T1000 (cell line): Measurements from ENCODE around the gene GGACT.
"Not testable (repeated sequence)": the region's sequence is repeated elsewhere in the genome, so short reads cannot be mapped to it uniquely, and the experiment has no call there.

ENCODE experiments used
- DNase-seq: peaks from one replicate; lab custom pipeline; 2025; ENCODE audit warnings: mixed read lengths; lab: John Stamatoyannopoulos, UW

GGACT gene

DNA sequence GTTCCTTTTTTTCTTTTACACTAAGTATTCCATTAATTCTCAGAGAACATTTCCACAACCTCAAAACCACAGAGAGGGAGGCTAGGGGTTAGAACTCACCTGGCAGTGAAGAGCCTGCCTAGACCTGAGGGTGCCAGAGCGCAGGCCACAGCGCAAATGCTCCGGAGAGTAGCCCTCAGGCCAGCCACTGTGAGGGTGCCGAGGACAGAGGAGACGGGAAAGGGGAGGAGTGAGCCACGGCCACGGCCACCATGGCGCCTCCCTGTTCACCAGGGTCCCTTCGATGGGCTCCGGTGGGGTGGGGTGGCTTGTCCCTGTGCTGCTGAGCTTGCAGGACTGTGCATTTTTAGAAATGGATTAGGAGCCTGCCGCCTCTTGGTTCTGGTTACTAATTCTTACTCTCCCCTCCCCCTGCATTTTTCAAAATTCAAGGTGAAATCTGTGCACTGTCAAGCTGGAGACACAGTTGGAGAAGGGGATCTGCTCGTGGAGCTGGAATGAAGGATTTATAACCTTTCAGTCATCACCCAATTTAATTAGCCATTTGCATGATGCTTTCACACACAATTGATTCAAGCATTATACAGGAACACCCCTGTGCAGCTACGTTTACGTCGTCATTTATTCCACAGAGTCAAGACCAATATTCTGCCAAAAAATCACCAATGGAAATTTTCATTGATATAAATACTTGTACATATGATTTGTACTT lies 58.8 kb downstream of the GGACT start:
- DNase-seq, result no peak

DNA sequence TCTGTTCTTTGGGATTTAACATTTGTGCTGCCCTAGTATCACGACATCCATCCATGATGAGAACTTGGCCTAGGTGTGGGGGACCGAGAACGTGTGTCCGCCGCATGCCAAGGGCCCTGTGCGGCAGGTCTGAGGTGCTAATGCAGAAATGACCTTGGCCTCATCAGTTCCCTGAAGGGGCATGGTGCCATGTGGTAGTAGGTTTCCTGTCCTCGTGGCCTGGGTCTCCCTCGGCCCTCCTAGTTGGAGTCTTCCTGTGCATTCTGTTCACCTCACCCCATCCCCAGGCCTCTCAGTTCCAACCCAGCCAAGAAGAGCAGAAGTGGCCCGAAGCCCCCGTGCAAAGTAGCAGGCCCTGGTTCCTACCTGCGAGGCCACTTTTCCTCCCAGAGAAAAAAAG lies 59.8 kb downstream of the GGACT start:
- no peak for DNase-seq

DNA sequence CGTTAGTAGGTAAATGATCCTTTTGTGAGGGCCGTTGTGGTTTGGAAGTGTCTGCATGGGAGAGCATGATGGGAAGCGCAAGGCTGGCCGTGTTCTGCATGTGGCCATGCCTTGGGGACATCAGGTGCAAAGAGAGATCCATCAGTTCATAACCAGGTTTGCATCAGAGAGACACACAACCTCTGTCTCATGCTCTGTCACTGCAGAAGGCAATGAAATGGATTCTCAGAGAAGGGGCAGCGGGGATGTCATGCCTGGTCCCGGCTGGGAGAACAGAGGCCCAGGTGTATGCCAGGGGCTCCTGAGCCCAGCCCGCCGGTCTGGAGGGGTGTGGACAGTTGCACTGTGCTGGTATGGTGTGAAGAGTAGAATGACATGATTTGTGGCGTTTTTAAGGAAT lies 60.2 kb downstream of the GGACT start:
- no peak for DNase-seq

DNA sequence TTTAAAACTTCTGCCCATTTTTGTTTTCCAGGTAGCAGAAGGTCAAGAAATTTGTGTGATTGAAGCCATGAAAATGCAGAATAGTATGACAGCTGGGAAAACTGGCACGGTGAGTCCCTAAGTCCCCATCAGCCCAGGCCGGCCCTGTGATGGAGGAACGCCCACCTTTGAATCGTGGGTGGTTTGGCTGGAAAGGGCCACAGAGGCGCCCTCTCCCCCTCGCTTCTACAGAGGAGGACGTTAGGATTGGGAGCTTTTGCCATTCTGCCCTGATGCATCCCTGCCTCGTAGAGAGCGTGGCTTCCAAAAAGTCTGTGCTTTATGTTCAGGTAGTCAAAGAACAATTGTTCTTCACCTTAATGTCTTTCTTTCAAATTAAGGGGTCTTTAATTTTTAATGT lies 60.9 kb downstream of the GGACT start:
- DNase-seq, result no peak

DNA sequence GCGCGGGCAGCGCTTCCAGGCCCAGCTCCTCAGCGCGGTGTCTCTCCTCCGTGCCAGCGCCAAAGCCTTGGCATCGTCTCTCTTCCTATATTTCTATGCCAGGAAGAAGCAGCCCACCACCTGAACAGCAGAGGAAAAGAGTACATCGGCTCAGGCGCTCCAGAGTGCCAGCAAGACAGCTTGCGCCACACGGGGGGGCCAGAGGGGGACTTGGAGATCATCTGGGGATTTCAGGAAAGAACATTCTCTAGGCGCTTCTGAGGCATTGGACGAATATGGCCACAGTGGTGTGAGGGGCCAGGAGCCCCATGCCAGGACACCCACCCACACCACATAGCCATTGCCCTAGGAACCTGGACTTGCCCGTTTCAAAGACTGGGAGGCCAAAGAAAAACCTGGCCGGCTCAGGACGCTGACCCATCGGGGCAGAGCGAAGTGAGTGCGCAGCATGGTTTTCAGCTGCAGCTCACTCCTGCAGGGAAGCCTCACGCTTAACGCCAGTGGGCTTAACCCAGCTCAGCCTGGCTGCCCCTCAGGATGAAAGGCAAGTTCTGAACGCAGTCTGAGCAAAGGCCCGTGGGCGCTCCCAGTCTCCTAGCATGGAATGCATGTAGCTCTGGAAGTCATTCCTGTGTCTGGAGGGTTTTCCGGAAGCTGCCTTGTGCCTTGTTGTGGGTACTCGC lies 62.1 kb downstream of the GGACT start:
- no peak for DNase-seq

DNA sequence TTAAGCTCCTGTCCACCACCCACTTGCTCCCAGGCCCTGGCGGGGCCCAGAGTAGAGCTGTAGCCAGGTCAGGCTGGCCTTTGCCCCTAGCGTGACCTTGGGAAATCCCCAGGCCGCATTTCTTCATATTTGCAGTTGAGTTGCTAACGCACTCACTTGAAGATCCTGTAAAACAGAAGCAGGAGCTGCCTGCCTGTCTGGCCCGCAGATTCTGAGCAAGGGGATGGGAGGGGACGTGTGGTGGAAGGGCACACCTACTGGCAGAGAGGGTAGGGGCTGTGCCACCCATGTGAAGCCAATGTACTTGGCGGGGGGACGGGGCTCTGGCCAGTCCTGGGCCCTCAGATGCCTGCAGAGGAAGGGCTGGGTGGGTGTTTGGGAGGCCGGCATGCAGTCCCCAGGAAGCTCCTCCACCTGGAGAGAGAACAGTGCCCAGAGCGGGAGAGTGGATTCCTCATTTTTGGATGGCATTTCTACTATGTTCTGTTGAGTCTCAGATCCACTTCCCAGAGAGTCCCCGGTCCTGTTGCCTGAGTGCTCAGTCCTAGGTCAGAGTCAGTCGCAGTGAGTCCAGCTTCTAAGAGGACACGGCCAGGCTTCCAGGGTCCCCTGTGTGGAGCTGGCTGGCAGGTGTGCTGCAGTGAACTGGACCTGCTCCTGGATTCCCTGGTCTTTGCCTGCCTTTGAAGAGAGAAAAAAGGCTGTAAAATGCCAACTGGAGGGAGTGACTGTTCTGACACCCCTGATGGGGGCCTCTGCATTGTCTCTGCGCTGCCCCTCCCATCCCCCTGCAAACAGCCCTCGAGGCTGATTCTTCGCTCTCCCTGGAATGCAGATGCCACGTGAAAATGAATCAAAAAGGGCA lies 62.9 kb downstream of the GGACT start:
- no peak for DNase-seq

DNA sequence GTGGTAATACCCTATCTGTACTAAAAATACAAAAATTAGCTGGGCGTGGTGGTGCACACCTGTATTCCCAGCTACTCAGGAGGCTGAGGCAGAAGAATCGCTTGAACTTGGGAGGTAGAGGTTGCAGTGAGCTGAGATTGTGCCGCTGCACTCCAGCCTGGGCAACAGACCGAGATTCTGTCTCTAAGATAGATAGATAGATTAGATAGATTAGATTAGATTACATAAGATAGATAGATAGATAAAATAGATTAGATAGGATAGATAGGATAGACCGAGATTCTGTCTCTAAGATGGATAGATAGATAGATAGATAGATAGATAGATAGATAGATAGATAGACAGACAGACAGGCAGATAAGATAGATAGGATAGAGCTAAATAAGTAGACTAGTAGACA lies 63.9 kb downstream of the GGACT start:
- DNase-seq, result not testable (repeated sequence)

DNA sequence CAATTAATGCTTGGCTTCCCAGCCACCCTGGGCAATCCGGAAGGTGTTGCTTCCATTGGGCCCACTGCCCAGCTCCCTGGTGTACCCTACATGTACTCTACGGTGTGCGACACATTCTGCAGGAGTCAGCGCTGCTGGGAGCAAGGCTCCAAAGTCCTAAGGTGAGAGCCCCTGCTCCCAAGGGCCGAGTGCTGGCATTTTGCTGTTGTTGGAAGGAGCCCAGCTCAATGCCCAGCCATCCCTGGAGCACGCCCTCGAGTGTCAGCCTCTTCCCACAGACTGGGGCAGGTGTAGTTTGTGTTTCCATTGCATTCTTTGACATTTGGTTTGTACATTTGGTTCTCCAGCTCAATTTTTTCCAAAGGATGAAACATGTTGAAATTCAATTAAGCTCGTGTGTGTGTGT lies 64.6 kb downstream of the GGACT start:
- no peak for DNase-seq

DNA sequence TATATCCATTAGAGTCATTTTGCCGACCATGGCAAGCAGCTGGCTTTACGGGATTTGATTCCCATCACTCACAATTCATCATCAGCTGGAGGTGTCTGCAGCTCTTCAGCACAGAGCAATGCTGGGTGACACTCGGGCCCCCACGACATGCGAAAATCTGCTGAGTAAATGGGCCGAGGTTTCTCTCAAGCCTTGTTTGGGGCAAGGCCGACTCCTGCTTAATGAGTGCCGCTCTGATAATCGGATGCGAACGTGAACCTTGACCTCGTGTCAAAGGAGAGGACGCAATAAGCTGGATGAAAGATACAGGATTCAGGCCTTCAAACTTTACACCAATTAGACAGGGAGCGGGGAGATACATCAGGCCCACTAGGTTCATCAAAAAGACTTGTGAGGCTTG lies 65.2 kb downstream of the GGACT start:
- no peak for DNase-seq

DNA sequence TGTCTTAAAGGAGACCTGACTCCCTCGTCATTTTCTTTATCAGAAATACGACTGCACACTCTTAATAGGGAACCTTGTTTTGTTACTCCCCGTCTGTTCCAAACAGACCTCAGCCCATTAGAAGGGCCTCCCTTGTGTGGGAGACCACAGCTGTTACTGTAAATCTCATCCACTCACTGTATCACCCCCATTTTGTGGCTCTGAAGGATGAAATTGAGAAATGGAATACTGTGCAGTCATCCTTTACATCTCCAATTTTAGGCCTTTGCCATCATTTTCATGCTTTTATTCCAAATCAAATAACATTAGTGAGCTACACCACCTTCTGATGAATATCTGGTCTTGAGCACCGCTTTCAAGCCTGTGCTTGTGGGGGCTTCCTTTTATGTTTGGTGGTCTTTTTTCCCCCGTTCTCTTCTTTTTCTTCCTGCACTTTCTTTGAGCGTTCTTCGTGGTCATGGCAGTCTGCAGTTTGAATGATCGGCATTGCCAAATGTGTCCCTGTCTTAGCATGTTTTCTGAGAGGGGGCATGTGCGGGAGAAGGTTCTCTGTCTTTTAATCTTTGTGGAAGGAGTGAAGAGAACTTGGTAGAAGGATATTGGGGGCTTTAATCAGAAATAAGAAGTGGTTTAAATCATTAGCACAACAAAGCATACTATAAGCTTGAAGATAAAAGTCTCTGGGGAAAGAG lies 65.8 kb downstream of the GGACT start:
- no peak for DNase-seq

DNA sequence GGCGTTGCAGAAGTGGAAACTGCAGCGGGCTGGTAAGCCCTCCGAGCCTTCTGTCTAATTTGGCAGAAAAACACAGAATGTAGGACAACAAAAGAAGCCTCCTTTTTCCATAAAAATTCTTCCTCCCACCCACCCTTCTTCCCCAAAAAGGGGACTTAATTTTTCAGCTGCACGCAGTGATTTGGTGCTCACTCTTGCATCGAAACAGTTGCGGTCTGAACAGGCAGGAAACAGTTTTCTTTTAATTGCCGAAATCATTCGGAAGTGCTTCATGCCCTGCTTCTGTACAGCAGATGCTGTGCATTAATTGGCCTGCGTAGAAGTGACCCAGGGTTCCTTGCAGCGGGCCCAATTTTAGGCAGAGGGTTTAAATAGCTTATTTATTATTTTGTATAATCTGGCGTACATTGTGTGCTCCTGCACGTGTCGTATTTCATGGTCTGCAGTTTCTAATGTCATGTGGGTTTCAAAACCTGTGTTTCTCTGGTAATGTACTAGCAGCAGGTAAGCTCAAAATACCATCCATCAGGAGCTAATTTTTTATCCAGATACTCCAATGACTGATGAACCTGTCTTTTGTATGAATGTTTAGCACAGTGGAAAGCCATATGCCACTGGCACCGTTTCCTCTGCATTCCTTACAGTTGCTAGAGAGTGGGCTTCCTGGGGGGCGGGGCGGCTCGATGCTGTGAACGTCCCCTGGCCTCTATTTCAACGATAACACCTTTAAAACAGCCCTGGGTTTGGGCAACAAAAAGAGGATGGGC lies 66.6 kb downstream of the GGACT start:
- no peak for DNase-seq

DNA sequence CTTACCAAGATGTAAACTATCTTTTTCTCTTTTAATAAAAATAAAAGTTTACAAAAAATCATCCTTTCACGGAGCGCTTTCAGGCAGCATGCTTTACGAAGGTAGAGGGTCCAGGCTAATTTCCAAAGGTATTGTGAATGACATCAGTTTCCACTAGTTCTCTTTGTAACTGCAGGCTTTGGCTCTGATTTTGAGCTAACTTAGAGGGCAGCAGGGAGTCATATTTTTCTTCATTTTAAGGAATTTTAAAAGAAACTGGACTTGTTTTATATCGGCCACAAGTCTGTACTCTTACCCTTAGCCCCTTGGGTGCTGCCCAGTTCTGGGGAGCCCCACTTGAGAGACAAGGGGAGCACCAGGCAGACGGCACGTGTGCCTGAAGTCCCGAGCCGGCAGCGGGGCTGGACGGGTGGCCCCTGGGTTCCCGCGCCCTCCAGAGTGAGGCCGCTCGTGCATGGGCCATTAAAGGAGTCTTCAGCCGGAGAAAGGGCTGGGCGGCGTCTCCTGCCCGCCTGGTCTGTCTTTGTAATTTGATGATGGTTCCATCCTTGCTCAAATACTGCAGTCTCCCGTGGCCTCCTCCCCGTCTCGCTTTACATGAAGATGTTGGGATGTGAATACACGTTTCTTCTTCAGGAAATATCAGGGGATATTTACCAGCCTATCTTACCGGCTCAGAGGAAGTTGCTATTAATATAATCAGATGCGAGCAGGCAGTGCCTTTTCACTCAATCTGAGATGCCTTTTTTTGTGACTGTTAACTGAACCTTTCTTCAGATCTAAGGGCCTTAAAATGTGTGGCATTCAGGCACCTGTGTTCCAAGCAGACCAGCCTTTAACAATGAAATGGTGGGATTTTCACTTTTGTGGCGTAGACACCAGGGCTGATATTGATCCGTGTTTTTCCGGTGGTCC lies 67.4 kb downstream of the GGACT start:
- no peak for DNase-seq

DNA sequence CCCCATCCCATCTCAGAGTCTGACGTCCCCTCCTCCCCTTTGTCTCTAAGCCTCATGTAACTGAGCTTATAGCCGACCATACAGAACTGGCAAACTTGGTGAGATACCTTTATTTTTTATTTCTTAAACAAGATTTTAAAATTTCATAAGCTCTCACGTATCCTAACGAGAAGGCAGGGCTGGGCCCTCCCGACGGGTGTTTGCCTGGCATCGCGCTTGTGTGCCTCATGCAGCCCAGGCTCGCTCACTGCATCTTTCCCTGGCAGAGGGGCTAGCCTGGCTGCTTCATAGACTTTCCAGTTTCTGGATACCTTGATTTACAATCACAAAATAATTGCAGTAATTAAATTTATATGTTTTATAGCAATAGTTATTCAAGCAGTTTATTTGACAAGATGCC lies 69.0 kb downstream of the GGACT start:
- no peak for DNase-seq

DNA sequence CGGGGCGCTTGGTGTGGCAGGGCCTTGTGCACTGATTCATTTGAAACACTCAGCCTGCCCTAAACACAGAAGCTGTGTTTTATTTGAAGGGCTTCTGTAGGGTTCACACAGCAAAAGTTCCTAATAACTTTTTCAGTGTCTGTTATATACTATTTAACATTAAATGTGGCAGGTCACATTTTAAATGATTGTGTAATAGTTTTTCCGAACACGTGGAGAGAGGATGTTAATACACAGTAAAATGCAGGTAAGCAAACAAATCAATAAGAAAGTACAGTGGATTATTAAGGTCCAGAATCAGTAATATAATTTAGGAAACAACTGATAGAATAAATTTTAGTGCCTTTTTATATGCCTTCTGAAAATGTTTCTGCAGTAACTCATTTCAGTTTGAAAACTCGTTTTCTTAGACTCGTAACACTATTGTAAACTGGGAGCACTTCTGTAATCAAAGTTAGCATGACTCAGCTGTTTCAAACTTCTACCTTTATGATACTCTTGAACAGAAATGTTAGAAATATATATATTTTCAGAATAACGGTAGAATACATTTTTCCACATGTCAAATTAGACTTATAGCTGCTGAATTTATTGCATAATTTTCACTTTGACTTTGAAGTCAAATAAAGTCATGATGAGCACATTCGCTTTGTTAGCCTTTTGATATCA lies 70.1 kb downstream of the GGACT start:
- DNase-seq, result no peak

DNA sequence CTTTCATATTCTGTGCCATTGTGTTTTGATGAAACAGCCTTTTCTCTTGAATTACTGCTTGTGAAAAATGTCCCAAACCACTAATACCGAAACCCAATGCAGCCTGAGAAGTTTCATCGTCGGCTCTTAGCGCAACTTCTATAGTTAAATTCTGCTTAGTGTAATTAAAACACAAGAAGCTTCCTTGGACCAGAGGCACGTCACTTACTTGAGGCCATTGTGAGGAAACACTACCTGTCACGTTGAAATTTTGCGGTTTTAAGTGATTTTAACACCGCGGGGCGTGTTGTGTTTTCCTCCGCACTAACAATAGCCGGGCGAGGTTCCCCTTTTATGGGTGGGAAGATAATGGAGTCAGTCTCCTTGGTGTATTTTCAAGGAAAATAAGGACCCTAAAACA lies 70.9 kb downstream of the GGACT start:
- DNase-seq, result no peak

DNA sequence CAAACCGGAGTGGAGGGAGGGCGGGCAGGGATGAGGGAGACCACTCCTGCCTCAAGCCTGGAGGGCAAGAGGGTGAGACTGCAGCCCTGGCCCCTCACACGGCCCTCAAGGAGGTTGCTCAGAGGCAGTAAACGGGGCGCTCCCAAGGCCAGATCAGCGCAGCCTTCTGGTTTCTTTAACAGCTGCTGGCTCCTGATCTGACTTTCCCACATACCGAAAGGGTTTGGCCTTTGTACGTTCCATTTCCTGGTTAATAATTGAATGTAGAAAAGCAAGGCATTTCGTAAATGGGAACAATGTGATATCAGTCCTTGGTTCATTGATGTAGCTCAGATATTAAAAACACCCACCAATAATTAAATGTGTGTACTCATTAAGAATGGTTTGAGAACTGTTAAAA lies 71.5 kb downstream of the GGACT start:
- DNase-seq, result no peak

DNA sequence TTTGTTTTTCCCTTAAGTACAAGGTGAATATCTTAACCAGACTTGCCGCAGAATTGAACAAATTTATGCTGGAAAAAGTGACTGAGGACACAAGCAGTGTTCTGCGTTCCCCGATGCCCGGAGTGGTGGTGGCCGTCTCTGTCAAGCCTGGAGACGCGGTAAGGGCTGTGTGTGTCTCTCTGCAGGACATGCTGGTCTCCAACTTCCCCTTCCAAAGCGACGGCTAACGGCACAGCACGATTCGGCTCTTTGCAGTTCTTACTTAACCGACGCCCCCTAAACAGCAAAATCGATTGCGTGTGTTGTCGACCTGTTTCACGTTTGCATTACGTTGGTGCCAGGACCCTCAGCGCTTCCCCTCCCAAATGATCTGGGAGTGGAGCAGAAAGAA lies 73.2 kb downstream of the GGACT start:
- no peak for DNase-seq

DNA sequence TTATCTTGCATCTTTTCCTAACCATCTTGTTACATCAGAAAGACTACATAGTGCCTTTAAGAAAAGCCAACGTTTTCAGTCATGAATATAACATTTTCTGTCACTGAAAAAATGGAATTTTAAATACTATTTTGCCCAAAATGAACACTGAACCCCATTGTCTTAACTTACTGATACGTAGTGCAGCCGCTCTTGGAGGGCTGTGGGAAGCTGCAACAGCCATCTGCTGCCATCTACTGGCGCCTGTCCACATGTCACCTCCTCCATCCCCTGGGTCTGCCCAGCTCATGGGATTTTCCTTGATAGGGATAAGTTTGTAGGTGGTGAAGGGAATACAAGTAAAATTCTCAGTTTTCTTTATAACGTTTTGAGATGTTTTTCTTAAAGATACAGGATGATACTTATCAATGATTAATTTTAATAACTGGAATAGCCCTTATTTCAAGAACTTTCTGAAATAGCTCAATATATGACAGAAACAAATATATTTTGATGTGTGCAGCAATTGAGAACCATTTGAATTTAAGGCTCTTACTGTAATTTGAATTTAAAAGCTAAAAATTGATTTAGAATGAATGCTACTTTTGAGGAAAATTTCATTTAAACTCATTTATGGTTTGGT lies 73.7 kb downstream of the GGACT start:
- DNase-seq, result peak; percentile 9

DNA sequence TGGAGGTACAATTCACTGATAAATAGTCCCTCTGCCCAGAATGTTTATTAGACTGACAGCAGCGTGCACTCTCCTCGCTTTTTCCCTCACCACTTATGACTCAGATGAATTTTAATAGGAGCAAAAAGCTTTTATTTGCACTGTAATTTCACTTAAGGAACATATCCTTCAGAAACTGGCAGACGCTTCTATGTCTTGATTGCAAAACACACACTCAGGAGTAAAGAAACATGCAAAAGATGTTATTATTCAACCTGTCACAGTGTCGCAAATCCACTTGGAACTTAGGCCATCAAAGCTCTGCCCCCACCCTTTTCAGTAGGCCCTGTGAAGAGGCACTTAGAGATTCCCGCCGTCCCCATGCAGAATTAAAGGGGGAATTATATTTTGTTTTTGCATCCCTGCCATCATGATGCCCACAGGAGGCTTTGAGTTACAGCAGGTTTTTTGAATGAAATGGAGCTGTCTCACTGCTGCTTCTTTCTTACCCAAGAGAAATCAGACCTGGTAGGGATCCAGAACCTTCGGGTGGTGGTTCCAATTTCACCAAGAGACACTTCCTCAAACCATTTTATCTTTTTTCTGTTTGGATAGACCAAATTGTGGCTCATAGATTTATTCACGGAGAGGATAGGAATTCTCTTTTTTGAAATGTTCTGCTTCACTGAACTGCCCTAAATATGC lies 74.5 kb downstream of the GGACT start:
- no peak for DNase-seq
